IMR-90 (cell line): Measurements from ENCODE around the gene TMED3. TPM values are rescaled to one million over a fixed set of nuclear protein-coding genes. Genes with fewer than 3 reads are reported as not detected.

ENCODE experiments used
- ATAC-seq: fragments of 200-7000 bp; cut with Tn5 transposase; 2 replicates; pipeline ENCODE4 v1.9.1; 2020; ENCODE audit warnings: low read depth, mild to moderate bottlenecking, moderate library complexity
- BruUV-seq: library from RNA; stranded (reverse); fragments of 400-500 nt; replicated peaks from 2 replicates; lab custom pipeline; 2021; lab: Mats Ljungman, UMichigan
- CTCF ChIA-PET: fragments of 300-600 bp; formaldehyde crosslinking; extraction: SDS; loops from one replicate; lab custom pipeline; 2021; ENCODE audit warnings: antibody characterized with exemption; lab: Yijun Ruan, JAX
- POLR2A ChIA-PET: fragments of 300-600 bp; sonication (Branson Sonifier 250); formaldehyde crosslinking; loops from one replicate; lab custom pipeline; 2022; ENCODE audit warnings: antibody characterized with exemption; ENCODE audit not compliant: unreplicated experiment; lab: Charles Lee
- DNase-seq: peaks from one replicate; pipeline ENCODE4 v3.0.0; 2013
- H2AFZ ChIP-seq: replicated peaks from 2 replicates; pipeline ENCODE3; 2013; ENCODE audit warnings: low read length, mild to moderate bottlenecking; ENCODE audit not compliant: poor library complexity
- H2AK5ac ChIP-seq: 2 replicates; pipeline ENCODE4 v1.6.1; 2013; ENCODE audit warnings: low read depth, low read length, inconsistent platforms
- H2AK9ac ChIP-seq: replicated peaks from 2 replicates; pipeline ENCODE3; 2013; ENCODE audit warnings: mild to moderate bottlenecking, low read depth, low read length, moderate library complexity; ENCODE audit not compliant: poor library complexity
- H2BK120ac ChIP-seq: 2 replicates; pipeline ENCODE4 v1.6.1; 2013; ENCODE audit warnings: low read depth, low read length, inconsistent platforms
- H2BK15ac ChIP-seq: 3 replicates; pipeline ENCODE4 v1.6.1; 2013; ENCODE audit warnings: low read depth, low read length, inconsistent platforms
- H2BK20ac ChIP-seq: 2 replicates; pipeline ENCODE4 v1.6.1; 2013; ENCODE audit warnings: low read depth, mild to moderate bottlenecking, inconsistent platforms, low read length, moderate library complexity
- H2BK5ac ChIP-seq: 2 replicates; pipeline ENCODE4 v1.6.1; 2013; ENCODE audit warnings: mild to moderate bottlenecking, low read depth, low read length, inconsistent platforms; ENCODE audit not compliant: poor library complexity, severe bottlenecking
- H3K14ac ChIP-seq: replicated peaks from 2 replicates; pipeline ENCODE4 v1.6.1; 2013; ENCODE audit warnings: low read depth, low read length, inconsistent platforms
- H3K18ac ChIP-seq: 2 replicates; pipeline ENCODE4 v1.6.1; 2013; ENCODE audit warnings: low read depth, low read length, control low read depth
- H3K23ac ChIP-seq: 2 replicates; pipeline ENCODE4 v1.6.1; 2013; ENCODE audit warnings: low read depth, low read length, inconsistent platforms
- H3K27ac ChIP-seq: 2 replicates; pipeline ENCODE4 v1.5.1; 2013; ENCODE audit warnings: mild to moderate bottlenecking, control low read depth, low read length; ENCODE audit not compliant: insufficient read depth
- H3K27me3 ChIP-seq: 2 replicates; pipeline ENCODE4 v1.6.1; 2013; ENCODE audit warnings: low read length; ENCODE audit not compliant: control insufficient read depth, insufficient read depth
- H3K36me3 ChIP-seq: 2 replicates; pipeline ENCODE4 v1.6.1; 2013; ENCODE audit warnings: low read length, mixed read lengths; ENCODE audit not compliant: control insufficient read depth, insufficient read depth
- H3K4ac ChIP-seq: 2 replicates; pipeline ENCODE4 v1.6.1; 2013; ENCODE audit warnings: low read depth, low read length, inconsistent platforms
- H3K4me1 ChIP-seq: 2 replicates; pipeline ENCODE4 v1.6.1; 2013; ENCODE audit warnings: low read length, mixed read lengths; ENCODE audit not compliant: control insufficient read depth, insufficient read depth
- H3K4me2 ChIP-seq: 2 replicates; pipeline ENCODE4 v1.6.1; 2013; ENCODE audit warnings: low read depth, mild to moderate bottlenecking, control low read depth, low read length, moderate library complexity
- H3K4me3 ChIP-seq: 2 replicates; pipeline ENCODE4 v1.5.1; 2013; ENCODE audit warnings: low read depth, mild to moderate bottlenecking, control low read depth, low read length, moderate library complexity; ENCODE audit not compliant: insufficient read depth
- H3K56ac ChIP-seq: 2 replicates; pipeline ENCODE4 v1.6.1; 2013; ENCODE audit warnings: low read length, inconsistent platforms; ENCODE audit not compliant: insufficient read depth; ENCODE audit errors: extremely low read depth
- H3K79me1 ChIP-seq, 2 experiments: 2 replicates each; pipeline ENCODE4 v1.6.1; 2013; ENCODE audit warnings: low read length in 2 of 2, inconsistent platforms in 1 of 2, low read depth in 1 of 2
- H3K9ac ChIP-seq: 2 replicates; pipeline ENCODE4 v1.6.1; 2013; ENCODE audit warnings: low read depth, low read length, control low read depth
- H3K9me1 ChIP-seq: 2 replicates; pipeline ENCODE4 v1.6.1; 2013; ENCODE audit warnings: low read length, inconsistent platforms; ENCODE audit not compliant: insufficient read depth
- H3K9me3 ChIP-seq: 2 replicates; pipeline ENCODE4 v1.6.1; 2013; ENCODE audit warnings: low read length; ENCODE audit not compliant: control insufficient read depth, insufficient read depth
- H4K20me1 ChIP-seq: 2 replicates; pipeline ENCODE4 v1.6.1; 2013; ENCODE audit warnings: low read length, inconsistent platforms; ENCODE audit not compliant: insufficient read depth
- H4K5ac ChIP-seq: 2 replicates; pipeline ENCODE4 v1.6.1; 2013; ENCODE audit warnings: mild to moderate bottlenecking, low read depth, low read length, control low read depth
- H4K8ac ChIP-seq, 2 experiments: 2 replicates each; pipeline ENCODE4 v1.6.1; 2013; ENCODE audit warnings: low read depth in 2 of 2, low read length in 2 of 2, control low read depth in 1 of 2, inconsistent platforms in 1 of 2
- H4K91ac ChIP-seq: 2 replicates; pipeline ENCODE4 v1.6.1; 2013; ENCODE audit warnings: low read depth, low read length, inconsistent platforms; ENCODE audit not compliant: insufficient read depth
- CEBPB ChIP-seq: IDR thresholded peaks from 2 replicates; pipeline ENCODE4 v1.6.1; 2012; ENCODE audit warnings: low read depth, low read length, improper control_type of control experiment
- MAZ ChIP-seq: IDR thresholded peaks from 2 replicates; pipeline ENCODE4 v1.6.1; 2012; ENCODE audit warnings: low read depth, mild to moderate bottlenecking, low read length, improper control_type of control experiment, moderate library complexity, borderline replicate concordance
- POLR2A ChIP-seq: IDR thresholded peaks from 2 replicates; pipeline ENCODE4 v1.6.1; 2012; ENCODE audit warnings: mild to moderate bottlenecking, low read depth, low read length
- RFX5 ChIP-seq: IDR thresholded peaks from 2 replicates; pipeline ENCODE4 v1.8.0; 2012; ENCODE audit warnings: low read depth, mild to moderate bottlenecking, low read length, moderate library complexity
- SMC3 ChIP-seq: fragments of 150-350 bp; IDR thresholded peaks from 2 replicates; pipeline ENCODE4 v1.6.1; 2016; ENCODE audit warnings: low read depth, mild to moderate bottlenecking, antibody characterized with exemption, low read length, moderate library complexity
- WGBS, 2 experiments: methylation state at CpG; one replicate each; pipeline versions ENCODE4 v1.1.5 to v1.1.7; 2013; ENCODE audit warnings: missing lambda C conversion rate in 2 of 2; ENCODE audit not compliant: insufficient read length in 1 of 2; ENCODE audit errors: extremely low coverage in 2 of 2; 5-methylcytosine and 5-hydroxymethylcytosine counted together
- dilution Hi-C: fragments of 300-500 bp; cut with HindIII; formaldehyde crosslinking; loops from one replicate; pipeline ENCODE4 v1.14.3; 2018; ENCODE audit warnings: low sequenced_read_pairs; ENCODE audit not compliant: unreplicated experiment
- in situ Hi-C: fragments of 300-500 bp; cut with MboI; formaldehyde crosslinking; loops from 3 replicates; pipeline ENCODE4 v1.14.3; 2019; ENCODE audit warnings: low sequenced_read_pairs, inconsistent platforms, mixed read lengths
- intact Hi-C: fragments of 100-400 bp; cut with micrococcal nuclease; formaldehyde crosslinking; loops from 2 replicates; pipeline ENCODE4 v1.10.0; 2022
- polyA plus RNA-seq, 3 experiments: library from polyadenylated mRNA; depleted of rRNA; stranded (reverse); fragments of >200 nt; gene quantifications; 2 replicates each; pipeline ENCODE4 v1.2.3, GENCODE V29; 2012; ENCODE audit warnings: low replicate concordance in 1 of 3
- total RNA-seq: library from RNA; depleted of rRNA; stranded (reverse); fragments of >200 nt; gene quantifications from 2 replicates; pipeline ENCODE4 v1.2.3, GENCODE V29; 2012
- TF ChIP-seq, protein P1 (sequence below): fragments of 150-350 bp; IDR thresholded peaks from 2 replicates; pipeline ENCODE4 v1.6.1; 2017; ENCODE audit warnings: mild to moderate bottlenecking, antibody characterized with exemption, low read length, low read depth
- TF ChIP-seq, protein P2 (sequence below): fragments of 150-350 bp; IDR thresholded peaks from 2 replicates; pipeline ENCODE4 v1.6.1; 2016; ENCODE audit warnings: low read depth, mild to moderate bottlenecking, low read length, moderate library complexity, borderline replicate concordance

Gene TMED3
- total and polyA plus RNA-seq, 2 of the 4 experiments (the other 2 are of a cell fraction) = 170 to 237 TPM

DNA sequence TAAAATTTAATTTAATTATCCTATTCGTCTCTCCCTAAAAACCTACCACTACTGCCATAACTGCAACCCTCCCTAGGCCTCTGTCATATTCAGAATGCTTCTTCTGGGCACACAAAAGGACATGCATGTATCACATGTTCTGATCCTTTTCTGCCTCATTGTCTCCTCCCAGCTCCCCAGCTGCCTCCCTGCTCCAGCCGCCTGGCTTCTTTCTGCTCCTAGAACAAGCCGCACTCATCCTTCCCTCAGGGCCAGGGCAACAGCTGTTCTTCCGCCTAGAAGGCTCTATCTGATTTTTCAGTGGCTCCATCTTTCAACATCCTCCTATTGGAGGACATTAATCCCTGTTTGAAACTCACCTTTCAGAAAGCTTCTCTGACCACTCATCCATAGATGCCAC lies 38.6 kb downstream of the TMED3 start:
- H4K91ac ChIP-seq = no peak overlapping the region
- no peak overlapping the region for H2AK9ac ChIP-seq
- H3K9me3 ChIP-seq = no peaks in the 10 kb centered on the region
- H3K79me1 ChIP-seq = no peaks in the 10 kb centered on the region; a peak in 2 of 4 replicates
- H2BK15ac ChIP-seq = no peak overlapping the region
- no peak overlapping the region for H3K4me3 ChIP-seq
- no peak overlapping the region for H3K27ac ChIP-seq
- H3K9me1 ChIP-seq = no peaks in the 10 kb centered on the region
- ChIA-PET CTCF (no interaction called here), POLR2A (no interaction called here)
- no peak overlapping the region for H3K14ac ChIP-seq
- H2BK5ac ChIP-seq = no peak overlapping the region
- H3K27me3 ChIP-seq = no peaks in the 10 kb centered on the region
- H3K18ac ChIP-seq = no peak overlapping the region
- intact Hi-C loops = no loop called here
- ATAC-seq = no peak
- no peak overlapping the region for H2BK120ac ChIP-seq
- dilution Hi-C loops = no loop called here
- no peak overlapping the region for H2AFZ ChIP-seq
- no peaks in the 10 kb centered on the region for H3K36me3 ChIP-seq
- no peaks in the 10 kb centered on the region for H3K4me1 ChIP-seq
- H4K20me1 ChIP-seq = no peaks in the 10 kb centered on the region
- no peak for TF ChIP-seq POLR2A
- no peak for TF ChIP-seq RFX5
- no peak for TF ChIP-seq CEBPB
- TF ChIP-seq, protein P1, sequence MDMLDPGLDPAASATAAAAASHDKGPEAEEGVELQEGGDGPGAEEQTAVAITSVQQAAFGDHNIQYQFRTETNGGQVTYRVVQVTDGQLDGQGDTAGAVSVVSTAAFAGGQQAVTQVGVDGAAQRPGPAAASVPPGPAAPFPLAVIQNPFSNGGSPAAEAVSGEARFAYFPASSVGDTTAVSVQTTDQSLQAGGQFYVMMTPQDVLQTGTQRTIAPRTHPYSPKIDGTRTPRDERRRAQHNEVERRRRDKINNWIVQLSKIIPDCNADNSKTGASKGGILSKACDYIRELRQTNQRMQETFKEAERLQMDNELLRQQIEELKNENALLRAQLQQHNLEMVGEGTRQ = no peak
- TF ChIP-seq SMC3 = no peak
- TF ChIP-seq, protein P2, sequence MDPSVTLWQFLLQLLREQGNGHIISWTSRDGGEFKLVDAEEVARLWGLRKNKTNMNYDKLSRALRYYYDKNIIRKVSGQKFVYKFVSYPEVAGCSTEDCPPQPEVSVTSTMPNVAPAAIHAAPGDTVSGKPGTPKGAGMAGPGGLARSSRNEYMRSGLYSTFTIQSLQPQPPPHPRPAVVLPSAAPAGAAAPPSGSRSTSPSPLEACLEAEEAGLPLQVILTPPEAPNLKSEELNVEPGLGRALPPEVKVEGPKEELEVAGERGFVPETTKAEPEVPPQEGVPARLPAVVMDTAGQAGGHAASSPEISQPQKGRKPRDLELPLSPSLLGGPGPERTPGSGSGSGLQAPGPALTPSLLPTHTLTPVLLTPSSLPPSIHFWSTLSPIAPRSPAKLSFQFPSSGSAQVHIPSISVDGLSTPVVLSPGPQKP = no peak
- no peak for TF ChIP-seq MAZ
- in situ Hi-C loops = loop anchor here (10.0 kb wide), 1 partner anchor 495 kb away; no protein-coding TSS in a partner anchor
- no TSS peak for BruUV-seq
- no peak overlapping the region for H3K56ac ChIP-seq
- H2BK20ac ChIP-seq = no peak overlapping the region
- H3K4ac ChIP-seq = no peak overlapping the region
- no peak overlapping the region for H4K5ac ChIP-seq
- no peak overlapping the region for H3K4me2 ChIP-seq
- WGBS, 2 experiments = 73% methylated on average over 3 of the region's 4 CpGs; no CpG with 5 or more reads in 1 of the 2 experiments
- no peak for DNase-seq
- no peak overlapping the region for H2AK5ac ChIP-seq
- no peak overlapping the region for H3K9ac ChIP-seq
- no peak overlapping the region for H3K23ac ChIP-seq
- no peak overlapping the region for H4K8ac ChIP-seq
